GM23248 (cell line): ENCODE measurements around the gene NSD2.

Experiments used
- EZH2 ChIP-seq: fragments of 200-600 bp; sonication (generic); IDR thresholded peaks from 2 replicates; pipeline ENCODE4 v1.6.1; 2018; ENCODE audit warnings: antibody characterized with exemption, mild to moderate bottlenecking; ENCODE audit not compliant: insufficient read depth, poor library complexity, severe bottlenecking
- EZH2phosphoT487 ChIP-seq: fragments of 200-600 bp; sonication (generic); IDR thresholded peaks from 2 replicates; pipeline ENCODE4 v1.6.1; 2018; ENCODE audit warnings: antibody characterized with exemption, moderate library complexity, mild to moderate bottlenecking, low read depth; ENCODE audit not compliant: insufficient read depth

- TF ChIP-seq EZH2, result no peak
- no peak for TF ChIP-seq EZH2phosphoT487
Observed at GRCh38 chr4:1975391-1975801, 104.2 kb downstream of the NSD2 start.
